Mammary epithelial cell (primary cell): ENCODE data around the gene INPP4B.

Experiments used
- CTCF ChIP-seq, 2 donors: IDR thresholded peaks in 1 of 2; conservative IDR thresholded peaks in 1 of 2; 2 replicates each; pipeline ENCODE4 v1.5.1; 2011 to 2012; ENCODE audit warnings: inconsistent platforms in 2 of 2, low read length in 2 of 2, mild to moderate bottlenecking in 2 of 2, control low read depth in 1 of 2, low read depth in 1 of 2; ENCODE audit not compliant: insufficient read depth in 1 of 2; ENCODE audit errors: extremely low read depth in 1 of 2
- EZH2 ChIP-seq: IDR thresholded peaks from 2 replicates; pipeline ENCODE4 v1.6.1; 2012; ENCODE audit warnings: low read length, inconsistent platforms, borderline replicate concordance

- no peak for TF ChIP-seq CTCF (conservative IDR thresholded peaks at IDR 0.05 in 1 of 2, IDR thresholded peaks at IDR 0.05 in 1 of 2; ENCODE audit: extremely low read depth in 1 of 2, insufficient read depth in 1 of 2, low read depth in 1 of 2, low read length in 2 of 2)
- TF ChIP-seq EZH2 = no peak
Measured at GRCh38 chr4:142832022-142832421, 14.1 kb downstream of the INPP4B start.
